ENCODE results near the gene LRCOL1.

The LRCOL1 gene

GRCh38 chr12:132583411-132583710, 27.0 kb downstream of the LRCOL1 start:
- Histone ChIP-seq H3K9ac (ENCODE audit: low read depth, low read length) (no peak overlapping the region), H3K27me3 (ENCODE audit: insufficient read depth, low read length, poor library complexity) (no peaks in the 10 kb centered on the region)

DNA sequence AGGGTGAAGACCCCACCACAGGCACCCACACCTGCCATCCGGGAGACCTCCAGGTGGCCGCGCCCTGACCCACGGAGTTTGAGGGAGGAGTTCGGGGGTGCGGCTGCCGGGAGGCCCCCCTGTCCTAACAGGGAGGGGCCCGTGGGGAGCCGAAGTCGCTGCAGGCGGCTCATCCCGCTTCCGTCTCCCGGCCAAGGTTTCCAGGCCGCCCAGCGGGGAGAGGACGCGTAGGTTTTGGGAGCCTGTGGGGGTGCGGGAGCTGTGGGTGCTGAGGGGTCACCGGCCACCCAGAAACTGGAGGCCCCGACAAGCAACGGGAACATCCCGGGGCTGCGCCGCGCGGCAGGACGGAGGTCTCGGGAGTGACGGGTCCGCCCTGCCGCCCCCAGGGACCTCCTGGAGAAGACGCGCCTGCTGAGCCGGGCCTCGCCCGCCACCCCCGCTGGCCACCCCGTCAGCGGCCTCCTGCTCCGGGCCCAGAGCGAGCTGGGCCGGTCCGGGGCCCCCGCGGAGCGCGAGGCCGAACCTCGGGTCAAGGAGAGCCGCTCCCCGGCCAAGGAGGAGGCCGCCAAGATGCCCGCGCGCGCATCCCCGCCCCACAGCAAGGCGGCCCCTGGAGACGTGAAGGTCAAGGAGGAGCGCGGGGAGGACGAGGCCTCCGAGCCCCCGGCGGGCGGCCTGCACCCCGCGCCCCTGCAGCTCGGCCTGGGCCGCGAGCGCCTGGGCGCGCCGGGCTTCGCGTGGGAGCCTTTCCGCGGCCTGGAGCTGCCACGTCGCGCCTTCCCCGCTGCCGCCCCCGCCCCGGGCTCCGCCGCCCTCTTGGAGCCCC, 27.6 kb downstream of the LRCOL1 start:
- H3K9ac ChIP-seq (ENCODE audit: low read depth, low read length) = no peak overlapping the region
- H3K27me3 ChIP-seq (ENCODE audit: insufficient read depth, low read length, poor library complexity) = no peaks in the 10 kb centered on the region
- H4K20me1 ChIP-seq (ENCODE audit: insufficient read depth, low read length) = peaks cover 8% of the 10 kb centered on the region; the same call in 1 of the 2 replicates
- H3K79me2 ChIP-seq (ENCODE audit: insufficient read depth, low read length) = no peaks in the 10 kb centered on the region
- no peak for ATAC-seq (ENCODE audit: insufficient read depth, low read depth)
- no peak overlapping the region for H3K4me3 ChIP-seq (ENCODE audit: low read depth in 1 of 2, low read length in 2 of 2)
- TF ChIP-seq, protein P1, sequence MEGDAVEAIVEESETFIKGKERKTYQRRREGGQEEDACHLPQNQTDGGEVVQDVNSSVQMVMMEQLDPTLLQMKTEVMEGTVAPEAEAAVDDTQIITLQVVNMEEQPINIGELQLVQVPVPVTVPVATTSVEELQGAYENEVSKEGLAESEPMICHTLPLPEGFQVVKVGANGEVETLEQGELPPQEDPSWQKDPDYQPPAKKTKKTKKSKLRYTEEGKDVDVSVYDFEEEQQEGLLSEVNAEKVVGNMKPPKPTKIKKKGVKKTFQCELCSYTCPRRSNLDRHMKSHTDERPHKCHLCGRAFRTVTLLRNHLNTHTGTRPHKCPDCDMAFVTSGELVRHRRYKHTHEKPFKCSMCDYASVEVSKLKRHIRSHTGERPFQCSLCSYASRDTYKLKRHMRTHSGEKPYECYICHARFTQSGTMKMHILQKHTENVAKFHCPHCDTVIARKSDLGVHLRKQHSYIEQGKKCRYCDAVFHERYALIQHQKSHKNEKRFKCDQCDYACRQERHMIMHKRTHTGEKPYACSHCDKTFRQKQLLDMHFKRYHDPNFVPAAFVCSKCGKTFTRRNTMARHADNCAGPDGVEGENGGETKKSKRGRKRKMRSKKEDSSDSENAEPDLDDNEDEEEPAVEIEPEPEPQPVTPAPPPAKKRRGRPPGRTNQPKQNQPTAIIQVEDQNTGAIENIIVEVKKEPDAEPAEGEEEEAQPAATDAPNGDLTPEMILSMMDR (IDR thresholded peaks at IDR 0.05; ENCODE audit: borderline replicate concordance, extremely low read depth, low read length, poor library complexity, severe bottlenecking) = no peak
- TF ChIP-seq EZH2 (IDR thresholded peaks at IDR 0.05; ENCODE audit: borderline replicate concordance, low read depth, low read length, severe bottlenecking) = no peak
- H3K4me2 ChIP-seq (ENCODE audit: insufficient read depth, low read length) = no peak overlapping the region
- H3K36me3 ChIP-seq (ENCODE audit: insufficient read depth, low read length) = peaks cover 36% of the 10 kb centered on the region
- no peaks in the 10 kb centered on the region for H3K4me1 ChIP-seq (ENCODE audit: insufficient read depth, low read length)
- no peak overlapping the region for H3K27ac ChIP-seq (ENCODE audit: low read length)
- no peak for DNase-seq
- H2AFZ ChIP-seq (ENCODE audit: low read depth, low read length) = no peak overlapping the region
- no peaks in the 10 kb centered on the region for H3K9me3 ChIP-seq (ENCODE audit: insufficient read depth, low read length, severe bottlenecking)

More at GRCh38 chr12:132583411-132583710, 27.0 kb downstream of the LRCOL1 start:
- TF ChIP-seq, protein P1 (IDR thresholded peaks at IDR 0.05; ENCODE audit: borderline replicate concordance, extremely low read depth, low read length, poor library complexity, severe bottlenecking) = no peak
- no peak for TF ChIP-seq EZH2 (IDR thresholded peaks at IDR 0.05; ENCODE audit: borderline replicate concordance, low read depth, low read length, severe bottlenecking)
- no peaks in the 10 kb centered on the region for H3K4me1 ChIP-seq (ENCODE audit: insufficient read depth, low read length)
- H2AFZ ChIP-seq (ENCODE audit: low read depth, low read length) = no peak overlapping the region
- H3K27ac ChIP-seq (ENCODE audit: low read length) = no peak overlapping the region
- peaks cover 8% of the 10 kb centered on the region; the same call in 1 of the 2 replicates for H4K20me1 ChIP-seq (ENCODE audit: insufficient read depth, low read length)
- H3K4me2 ChIP-seq (ENCODE audit: insufficient read depth, low read length) = no peak overlapping the region
- H3K36me3 ChIP-seq (ENCODE audit: insufficient read depth, low read length) = peaks cover 31% of the 10 kb centered on the region
- no peaks in the 10 kb centered on the region for H3K79me2 ChIP-seq (ENCODE audit: insufficient read depth, low read length)
- no peaks in the 10 kb centered on the region for H3K9me3 ChIP-seq (ENCODE audit: insufficient read depth, low read length, severe bottlenecking)
- no peak overlapping the region for H3K4me3 ChIP-seq (ENCODE audit: low read depth in 1 of 2, low read length in 2 of 2)
- ATAC-seq (ENCODE audit: insufficient read depth, low read depth) = no peak
- no peak for DNase-seq

GRCh38 chr12:132582058-132582420, 28.3 kb downstream of the LRCOL1 start:
- DNase-seq = no peak
- Histone ChIP-seq H4K20me1 (ENCODE audit: insufficient read depth, low read length) (peaks cover 8% of the 10 kb centered on the region; the same call in 1 of the 2 replicates), H3K27me3 (ENCODE audit: insufficient read depth, low read length, poor library complexity) (no peaks in the 10 kb centered on the region), H3K4me2 (ENCODE audit: insufficient read depth, low read length) (no peak overlapping the region), H3K9me3 (ENCODE audit: insufficient read depth, low read length, severe bottlenecking) (no peaks in the 10 kb centered on the region), H3K27ac (ENCODE audit: low read length) (no peak overlapping the region), H2AFZ (ENCODE audit: low read depth, low read length) (no peak overlapping the region), H3K4me3 (ENCODE audit: low read depth in 1 of 2, low read length in 2 of 2) (no peak overlapping the region), H3K36me3 (ENCODE audit: insufficient read depth, low read length) (peaks cover 43% of the 10 kb centered on the region), H3K9ac (ENCODE audit: low read depth, low read length) (no peak overlapping the region), H3K4me1 (ENCODE audit: insufficient read depth, low read length) (no peaks in the 10 kb centered on the region), H3K79me2 (ENCODE audit: insufficient read depth, low read length) (no peaks in the 10 kb centered on the region)
- ATAC-seq (ENCODE audit: insufficient read depth, low read depth) = no peak
- no peak for TF ChIP-seq EZH2 (IDR thresholded peaks at IDR 0.05; ENCODE audit: borderline replicate concordance, low read depth, low read length, severe bottlenecking)
- TF ChIP-seq, protein P1 (IDR thresholded peaks at IDR 0.05; ENCODE audit: borderline replicate concordance, extremely low read depth, low read length, poor library complexity, severe bottlenecking) = no peak

Measured in DND-41 (cell line).